A549 (cell line): ENCODE measurements around the gene RNPEP. TPM values are rescaled to one million over a fixed set of nuclear protein-coding genes. Genes with fewer than 3 reads are reported as not detected.

Source experiments
- ATAC-seq, 2 experiments: fragments of 200-7000 bp in 1 of 2; fragments of >200 bp in 1 of 2; cut with Nextera tagmentation in 1 of 2; cut with Tn5 transposase in 1 of 2; 3 replicates each; pipeline versions ENCODE4 v1.8.0 to v1.9.1; 2018 to 2020; ENCODE audit warnings: mild to moderate bottlenecking in 1 of 2, moderate library complexity in 1 of 2
- CTCF ChIA-PET: fragments of 300-600 bp; sonication (Branson Sonifier 250); formaldehyde crosslinking; extraction: SDS; loops from one replicate; lab custom pipeline; 2021; ENCODE audit warnings: antibody characterized with exemption, inconsistent platforms; lab: Yijun Ruan, JAX
- POLR2A ChIA-PET: fragments of 350-600 bp; formaldehyde crosslinking; extraction: SDS; loops from one replicate; lab custom pipeline; 2021; ENCODE audit warnings: antibody characterized with exemption, inconsistent platforms; lab: Yijun Ruan, JAX
- DNase-seq, 2 experiments: peaks; one replicate each; pipeline versions ENCODE4 v3.0.0 to v3.0.0-alpha.2; 2011 to 2016; ENCODE audit warnings: low read depth in 1 of 2, low spot score in 1 of 2
- FAIRE-seq: peaks from 2 replicates; lab custom pipeline; 2011; peaks lifted over from hg19 to GRCh38; lab: Jason Lieb, UNC
- H3K27ac ChIP-seq, 2 experiments: fragments of >200 bp; sonication (Bioruptor Twin); formaldehyde crosslinking; 3 replicates each; pipeline ENCODE4 v1.5.1; 2016 to 2017
- H3K4me1 ChIP-seq: fragments of >200 bp; sonication (Bioruptor Twin); formaldehyde crosslinking; 3 replicates; pipeline ENCODE4 v1.6.1; 2016
- H3K4me2 ChIP-seq: fragments of >200 bp; sonication (Bioruptor Twin); formaldehyde crosslinking; 3 replicates; pipeline ENCODE4 v1.6.1; 2016
- H3K4me3 ChIP-seq: fragments of >200 bp; sonication (Bioruptor Twin); formaldehyde crosslinking; 3 replicates; pipeline ENCODE4 v1.5.1; 2016
- H3K9me3 ChIP-seq: fragments of >200 bp; sonication (Bioruptor Twin); formaldehyde crosslinking; 3 replicates; pipeline ENCODE4 v1.6.1; 2016
- CBX8 ChIP-seq: fragments of 200-600 bp; sonication (generic); IDR thresholded peaks from 2 replicates; pipeline ENCODE4 v1.6.1; 2016
- CEBPB ChIP-seq, 2 experiments: fragments of >200 bp in 1 of 2; sonication (Bioruptor Twin) in 1 of 2; formaldehyde crosslinking in 1 of 2; IDR thresholded peaks; 2 replicates each; pipeline ENCODE4 v1.6.1; 2012 to 2016
- CHD2 ChIP-seq: fragments of 150-350 bp; IDR thresholded peaks from 2 replicates; pipeline ENCODE4 v1.6.1; 2014; ENCODE audit warnings: low read length; ENCODE audit not compliant: partially characterized antibody
- EHF ChIP-seq: fragments of 250-450 bp; sonication (Bioruptor Pico); IDR thresholded peaks from 2 replicates; pipeline ENCODE4 v1.5.0; 2020; ENCODE audit warnings: mild to moderate bottlenecking
- EHMT2 ChIP-seq: fragments of 200-600 bp; sonication (generic); IDR thresholded peaks from 2 replicates; pipeline ENCODE4 v1.6.1; 2016; ENCODE audit warnings: antibody characterized with exemption, low read depth, mild to moderate bottlenecking, moderate library complexity
- EP300 ChIP-seq, 2 experiments: fragments of >200 bp; sonication (Bioruptor Twin); formaldehyde crosslinking; IDR thresholded peaks; 2 replicates in 1 of 2; 3 replicates in 1 of 2; pipeline ENCODE4 v1.6.1; 2016 to 2017
- HOXA7 ChIP-seq: fragments of 250-450 bp; sonication (Bioruptor Pico); IDR thresholded peaks from 2 replicates; pipeline ENCODE4 v1.5.0; 2020; ENCODE audit warnings: mild to moderate bottlenecking, moderate library complexity
- MYC ChIP-seq: IDR thresholded peaks from 2 replicates; pipeline ENCODE4 v1.6.1; 2012; ENCODE audit warnings: mild to moderate bottlenecking, inconsistent platforms, low read length, improper control_type of control experiment, borderline replicate concordance
- NFE2L2 ChIP-seq: fragments of 150-350 bp; conservative IDR thresholded peaks from 2 replicates; pipeline ENCODE4 v1.6.1; 2014; ENCODE audit warnings: low read length
- NR3C1 ChIP-seq: fragments of >200 bp; sonication (Bioruptor Twin); formaldehyde crosslinking; IDR thresholded peaks from 3 replicates; pipeline ENCODE4 v1.6.1; 2017
- PHF8 ChIP-seq: fragments of 200-600 bp; sonication (generic); IDR thresholded peaks from 2 replicates; pipeline ENCODE4 v1.6.1; 2016; ENCODE audit warnings: low read depth, mild to moderate bottlenecking, antibody characterized with exemption, moderate library complexity, borderline replicate concordance
- POLR2AphosphoS2 ChIP-seq: conservative IDR thresholded peaks from 2 replicates; pipeline ENCODE4 v1.6.1; 2012; ENCODE audit warnings: low read length, improper control_type of control experiment, inconsistent platforms
- RAD21 ChIP-seq, 2 experiments: fragments of >200 bp in 1 of 2; sonication (Bioruptor Twin) in 1 of 2; formaldehyde crosslinking in 1 of 2; IDR thresholded peaks in 1 of 2; conservative IDR thresholded peaks in 1 of 2; 2 replicates in 1 of 2; 3 replicates in 1 of 2; pipeline ENCODE4 v1.6.1; 2012 to 2018; ENCODE audit warnings: inconsistent platforms in 1 of 2
- RCOR1 ChIP-seq: fragments of 150-350 bp; IDR thresholded peaks from 2 replicates; pipeline ENCODE4 v1.6.1; 2014; ENCODE audit warnings: antibody characterized with exemption, low read length, low read depth
- TP53 ChIP-seq: fragments of 250-450 bp; sonication (Bioruptor Pico); IDR thresholded peaks from 2 replicates; pipeline ENCODE4 v1.5.0; 2021; ENCODE audit warnings: mild to moderate bottlenecking, moderate library complexity
- ZC3H11A ChIP-seq: fragments of 450-650 bp; IDR thresholded peaks from 2 replicates; pipeline ENCODE4 v1.6.1; 2014; ENCODE audit warnings: antibody characterized with exemption, mild to moderate bottlenecking
- ZFP36 ChIP-seq: fragments of 450-650 bp; IDR thresholded peaks from 2 replicates; pipeline ENCODE4 v1.6.1; 2014; ENCODE audit warnings: borderline replicate concordance; ENCODE audit not compliant: partially characterized antibody
- ZSCAN20 ChIP-seq: fragments of 250-450 bp; sonication (Bioruptor Pico); IDR thresholded peaks from 2 replicates; pipeline ENCODE4 v1.8.0; 2022; ENCODE audit warnings: mild to moderate bottlenecking, moderate library complexity
- WGBS: methylation state at CpG from one replicate; pipeline ENCODE4 v1.1.6; 2017; ENCODE audit errors: missing lambda C conversion rate; 5-methylcytosine and 5-hydroxymethylcytosine counted together
- polyA plus RNA-seq, 4 experiments: library from polyadenylated mRNA; depleted of rRNA in 3 of 4; stranded (reverse); fragments of >200 nt; fragmentation: RNase III in 1 of 4; extraction: RNeasy Plus Mini Kit Qiagen cat#74134 plus additional on column Dnase treatment in 1 of 4; gene quantifications; 2 replicates in 3 of 4; 3 replicates in 1 of 4; pipeline ENCODE4 v1.2.3, GENCODE V29; 2011 to 2017
- TF ChIP-seq, protein P1 (sequence below): fragments of 200-600 bp; sonication (generic); IDR thresholded peaks from 2 replicates; pipeline ENCODE4 v1.6.1; 2016; ENCODE audit warnings: antibody characterized with exemption, mild to moderate bottlenecking, moderate library complexity
- TF ChIP-seq, protein P2 (sequence below): fragments of 450-650 bp; IDR thresholded peaks from 2 replicates; pipeline ENCODE4 v1.6.1; 2014; ENCODE audit warnings: antibody characterized with exemption
- TF ChIP-seq, protein P3 (sequence below): fragments of >200 bp; sonication (Bioruptor Twin); formaldehyde crosslinking; IDR thresholded peaks from 2 replicates; pipeline ENCODE4 v1.6.1; 2016
- TF ChIP-seq, protein P4 (sequence below): fragments of >200 bp; sonication (Bioruptor Twin); formaldehyde crosslinking; IDR thresholded peaks from 3 replicates; pipeline ENCODE4 v1.5.1; 2016
- TF ChIP-seq, protein P5 (sequence below): fragments of >200 bp; sonication (Bioruptor Twin); formaldehyde crosslinking; IDR thresholded peaks from 3 replicates; pipeline ENCODE4 v1.6.1; 2016
- TF ChIP-seq, protein P6 (sequence below): IDR thresholded peaks from 2 replicates; pipeline ENCODE4 v1.6.1; 2012

The RNPEP gene
- polyA plus RNA-seq, 2 of the 4 experiments (the other 2 are of a cell fraction): 71.1 to 87.6 TPM

DNA sequence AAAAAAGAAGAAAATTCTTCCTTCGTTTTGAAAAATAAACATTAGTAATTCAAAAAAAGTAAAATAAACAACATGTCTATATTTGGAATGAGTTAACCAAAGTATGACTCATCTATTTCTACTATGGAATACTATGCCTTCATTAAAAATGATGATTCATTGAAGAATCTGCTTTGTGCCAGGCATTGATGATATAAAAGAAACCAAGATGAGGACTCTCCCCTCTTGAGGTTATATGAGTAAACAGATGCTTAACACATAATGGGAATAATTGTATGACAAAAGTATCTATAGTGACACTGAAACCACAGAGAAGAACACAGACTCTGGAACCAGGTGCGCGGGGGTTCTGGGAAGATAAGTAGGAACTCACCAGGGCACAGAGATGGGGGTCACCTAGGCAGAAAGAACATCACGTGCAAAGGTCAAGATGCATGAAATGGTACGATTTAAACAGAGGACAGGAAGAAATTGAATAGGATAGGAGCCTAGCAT lies 46.8 kb downstream of the RNPEP start (continued):
- TF ChIP-seq, protein P1, sequence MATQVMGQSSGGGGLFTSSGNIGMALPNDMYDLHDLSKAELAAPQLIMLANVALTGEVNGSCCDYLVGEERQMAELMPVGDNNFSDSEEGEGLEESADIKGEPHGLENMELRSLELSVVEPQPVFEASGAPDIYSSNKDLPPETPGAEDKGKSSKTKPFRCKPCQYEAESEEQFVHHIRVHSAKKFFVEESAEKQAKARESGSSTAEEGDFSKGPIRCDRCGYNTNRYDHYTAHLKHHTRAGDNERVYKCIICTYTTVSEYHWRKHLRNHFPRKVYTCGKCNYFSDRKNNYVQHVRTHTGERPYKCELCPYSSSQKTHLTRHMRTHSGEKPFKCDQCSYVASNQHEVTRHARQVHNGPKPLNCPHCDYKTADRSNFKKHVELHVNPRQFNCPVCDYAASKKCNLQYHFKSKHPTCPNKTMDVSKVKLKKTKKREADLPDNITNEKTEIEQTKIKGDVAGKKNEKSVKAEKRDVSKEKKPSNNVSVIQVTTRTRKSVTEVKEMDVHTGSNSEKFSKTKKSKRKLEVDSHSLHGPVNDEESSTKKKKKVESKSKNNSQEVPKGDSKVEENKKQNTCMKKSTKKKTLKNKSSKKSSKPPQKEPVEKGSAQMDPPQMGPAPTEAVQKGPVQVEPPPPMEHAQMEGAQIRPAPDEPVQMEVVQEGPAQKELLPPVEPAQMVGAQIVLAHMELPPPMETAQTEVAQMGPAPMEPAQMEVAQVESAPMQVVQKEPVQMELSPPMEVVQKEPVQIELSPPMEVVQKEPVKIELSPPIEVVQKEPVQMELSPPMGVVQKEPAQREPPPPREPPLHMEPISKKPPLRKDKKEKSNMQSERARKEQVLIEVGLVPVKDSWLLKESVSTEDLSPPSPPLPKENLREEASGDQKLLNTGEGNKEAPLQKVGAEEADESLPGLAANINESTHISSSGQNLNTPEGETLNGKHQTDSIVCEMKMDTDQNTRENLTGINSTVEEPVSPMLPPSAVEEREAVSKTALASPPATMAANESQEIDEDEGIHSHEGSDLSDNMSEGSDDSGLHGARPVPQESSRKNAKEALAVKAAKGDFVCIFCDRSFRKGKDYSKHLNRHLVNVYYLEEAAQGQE: no peak
- TF ChIP-seq, protein P2, sequence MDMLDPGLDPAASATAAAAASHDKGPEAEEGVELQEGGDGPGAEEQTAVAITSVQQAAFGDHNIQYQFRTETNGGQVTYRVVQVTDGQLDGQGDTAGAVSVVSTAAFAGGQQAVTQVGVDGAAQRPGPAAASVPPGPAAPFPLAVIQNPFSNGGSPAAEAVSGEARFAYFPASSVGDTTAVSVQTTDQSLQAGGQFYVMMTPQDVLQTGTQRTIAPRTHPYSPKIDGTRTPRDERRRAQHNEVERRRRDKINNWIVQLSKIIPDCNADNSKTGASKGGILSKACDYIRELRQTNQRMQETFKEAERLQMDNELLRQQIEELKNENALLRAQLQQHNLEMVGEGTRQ: no peak
- TF ChIP-seq POLR2AphosphoS2 (no peak), RAD21 (conservative IDR thresholded peaks at IDR 0.05 in 1 of 2, IDR thresholded peaks at IDR 0.05 in 1 of 2) (no peak), CHD2 (no peak), ZFP36 (no peak), CBX8 (no peak), ZSCAN20 (peak; percentile 38), MYC (no peak), CEBPB (IDR thresholded peaks at IDR 0.05) (no peak), RCOR1 (no peak), HOXA7 (CRISPR knock-in tag) (0 out of 2 replicates have a peak, but pooled peaks have one; percentile 50), TP53 (CRISPR knock-in tag) (no peak), ZC3H11A (no peak), EHMT2 (no peak), NR3C1 (no peak)
- TF ChIP-seq, protein P3, sequence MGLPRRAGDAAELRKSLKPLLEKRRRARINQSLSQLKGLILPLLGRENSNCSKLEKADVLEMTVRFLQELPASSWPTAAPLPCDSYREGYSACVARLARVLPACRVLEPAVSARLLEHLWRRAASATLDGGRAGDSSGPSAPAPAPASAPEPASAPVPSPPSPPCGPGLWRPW: no peak
- TF ChIP-seq, protein P4, sequence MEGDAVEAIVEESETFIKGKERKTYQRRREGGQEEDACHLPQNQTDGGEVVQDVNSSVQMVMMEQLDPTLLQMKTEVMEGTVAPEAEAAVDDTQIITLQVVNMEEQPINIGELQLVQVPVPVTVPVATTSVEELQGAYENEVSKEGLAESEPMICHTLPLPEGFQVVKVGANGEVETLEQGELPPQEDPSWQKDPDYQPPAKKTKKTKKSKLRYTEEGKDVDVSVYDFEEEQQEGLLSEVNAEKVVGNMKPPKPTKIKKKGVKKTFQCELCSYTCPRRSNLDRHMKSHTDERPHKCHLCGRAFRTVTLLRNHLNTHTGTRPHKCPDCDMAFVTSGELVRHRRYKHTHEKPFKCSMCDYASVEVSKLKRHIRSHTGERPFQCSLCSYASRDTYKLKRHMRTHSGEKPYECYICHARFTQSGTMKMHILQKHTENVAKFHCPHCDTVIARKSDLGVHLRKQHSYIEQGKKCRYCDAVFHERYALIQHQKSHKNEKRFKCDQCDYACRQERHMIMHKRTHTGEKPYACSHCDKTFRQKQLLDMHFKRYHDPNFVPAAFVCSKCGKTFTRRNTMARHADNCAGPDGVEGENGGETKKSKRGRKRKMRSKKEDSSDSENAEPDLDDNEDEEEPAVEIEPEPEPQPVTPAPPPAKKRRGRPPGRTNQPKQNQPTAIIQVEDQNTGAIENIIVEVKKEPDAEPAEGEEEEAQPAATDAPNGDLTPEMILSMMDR: no peak

DNA sequence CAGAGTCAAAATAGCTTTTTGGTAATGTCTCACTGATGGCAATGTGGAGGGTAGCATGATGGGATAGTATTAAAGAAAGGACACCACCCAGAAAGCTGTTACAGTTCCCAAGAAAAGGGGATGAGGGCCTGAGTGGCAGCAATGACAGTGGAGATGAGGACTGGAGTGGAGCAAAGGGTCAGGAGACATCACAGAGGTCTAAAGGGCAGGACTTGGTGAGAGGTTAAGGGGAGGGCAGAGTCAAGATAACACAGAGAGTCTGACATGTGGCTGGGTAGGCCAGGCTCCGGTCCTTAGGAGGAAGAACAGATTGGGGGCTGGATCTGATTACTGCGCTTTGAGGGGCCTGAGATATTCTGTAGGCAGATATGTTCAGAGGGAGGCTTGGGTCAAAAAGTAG lies 47.3 kb downstream of the RNPEP start:
- peaks cover 52% of the 10 kb centered on the region for H3K4me1 ChIP-seq
- no peaks in the 10 kb centered on the region for H3K9me3 ChIP-seq
- H3K4me3 ChIP-seq: no peak overlapping the region
- POLR2A ChIA-PET: interaction anchor here (0.9 kb wide), 1 partner anchor 13 kb away, joined by 3 read pairs; no protein-coding TSS in a partner anchor
- WGBS: 92% methylated on average over 2 of the region's 2 CpGs
- ATAC-seq: peak; percentile 11 to 20; a peak in 3 of 6 replicates
- DNase-seq: peak in 1 of 2 experiments; percentile 64
- no peak for FAIRE-seq
- peak overlapping the region; percentile 51 for H3K4me2 ChIP-seq
- H3K27ac ChIP-seq: peak overlapping the region; percentile 61 to 86
- CTCF ChIA-PET: interaction anchor here (1.0 to 1.5 kb wide), 5 partner anchors 19 to 106 kb away, joined by 3 to 5 read pairs (median 4); partner anchors contain the start of gene ELF3
- TF ChIP-seq ZC3H11A (no peak), RCOR1 (no peak), ZFP36 (no peak), EP300 (IDR thresholded peaks at IDR 0.05) (no peak), POLR2AphosphoS2 (no peak), EHF (CRISPR knock-in tag) (no peak; the same call in 1 of the 2 replicates), RAD21 (conservative IDR thresholded peaks at IDR 0.05 in 1 of 2, IDR thresholded peaks at IDR 0.05 in 1 of 2) (no peak), NFE2L2 (no peak), PHF8 (no peak), CHD2 (no peak)
- TF ChIP-seq, protein P1: no peak
- TF ChIP-seq, protein P5, sequence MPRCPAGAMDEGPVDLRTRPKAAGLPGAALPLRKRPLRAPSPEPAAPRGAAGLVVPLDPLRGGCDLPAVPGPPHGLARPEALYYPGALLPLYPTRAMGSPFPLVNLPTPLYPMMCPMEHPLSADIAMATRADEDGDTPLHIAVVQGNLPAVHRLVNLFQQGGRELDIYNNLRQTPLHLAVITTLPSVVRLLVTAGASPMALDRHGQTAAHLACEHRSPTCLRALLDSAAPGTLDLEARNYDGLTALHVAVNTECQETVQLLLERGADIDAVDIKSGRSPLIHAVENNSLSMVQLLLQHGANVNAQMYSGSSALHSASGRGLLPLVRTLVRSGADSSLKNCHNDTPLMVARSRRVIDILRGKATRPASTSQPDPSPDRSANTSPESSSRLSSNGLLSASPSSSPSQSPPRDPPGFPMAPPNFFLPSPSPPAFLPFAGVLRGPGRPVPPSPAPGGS: no peak
- TF ChIP-seq, protein P6, sequence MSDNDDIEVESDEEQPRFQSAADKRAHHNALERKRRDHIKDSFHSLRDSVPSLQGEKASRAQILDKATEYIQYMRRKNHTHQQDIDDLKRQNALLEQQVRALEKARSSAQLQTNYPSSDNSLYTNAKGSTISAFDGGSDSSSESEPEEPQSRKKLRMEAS: peak; percentile 3; the same call in 1 of the 2 replicates
- TF ChIP-seq, protein P3: no peak
